CD4-positive, CD25-positive, alpha-beta regulatory T cell (primary cell): ENCODE results near the gene ZNF180. TPM values are rescaled to one million over a fixed set of nuclear protein-coding genes. Genes with fewer than 3 reads are reported as not detected.
"Not testable (repeated sequence)": the region's sequence is repeated elsewhere in the genome, so short reads cannot be mapped to it uniquely, and the experiment has no call there.

Experiments
- ATAC-seq, 2 donors: fragments of 150-1000 bp; cut with Tn5 transposase; one replicate each; pipeline ENCODE4 v1.10.0; 2021; ENCODE audit warnings: low read depth in 2 of 2, moderate number of reproducible peaks in 2 of 2, moderate library complexity in 1 of 2
- DNase-seq, 3 donors: peaks; one replicate each; pipeline versions ENCODE4 v3.0.0 to v3.0.0-alpha.2; 2012 to 2022; ENCODE audit warnings: mixed read lengths in 1 of 3
- H3K27ac ChIP-seq: one replicate; pipeline ENCODE4 v1.7.0; 2013; ENCODE audit warnings: mild to moderate bottlenecking, low read length; ENCODE audit not compliant: insufficient read depth, poor library complexity, severe bottlenecking
- H3K27me3 ChIP-seq: one replicate; pipeline ENCODE4 v1.7.0; 2013; ENCODE audit warnings: low read length; ENCODE audit not compliant: control insufficient read depth, insufficient read depth
- H3K36me3 ChIP-seq: one replicate; pipeline ENCODE4 v1.7.0; 2013; ENCODE audit warnings: mild to moderate bottlenecking, low read length, moderate library complexity; ENCODE audit not compliant: control insufficient read depth, insufficient read depth
- H3K4me1 ChIP-seq: 2 replicates; pipeline ENCODE4 v1.7.0; 2013; ENCODE audit warnings: mild to moderate bottlenecking, low read length; ENCODE audit not compliant: insufficient read depth, control insufficient read depth, poor library complexity, severe bottlenecking
- H3K4me3 ChIP-seq: one replicate; pipeline ENCODE4 v1.7.0; 2013; ENCODE audit warnings: low read depth, mild to moderate bottlenecking, low read length, moderate library complexity
- H3K9me3 ChIP-seq, 2 experiments: 1 replicate in 1 of 2; 2 replicates in 1 of 2; pipeline ENCODE4 v1.7.0; 2013; ENCODE audit warnings: low read length in 2 of 2, mild to moderate bottlenecking in 1 of 2, moderate library complexity in 1 of 2; ENCODE audit not compliant: control insufficient read depth in 2 of 2
- H3K27ac Mint-ChIP-seq, 3 donors: one replicate each; pipeline ENCODE4 v1.8.0; 2020 to 2022; ENCODE audit warnings: mild to moderate bottlenecking in 3 of 3, mixed read lengths in 3 of 3, moderate library complexity in 2 of 3
- H3K27me3 Mint-ChIP-seq: one replicate; pipeline ENCODE4 v1.8.0; 2022; ENCODE audit warnings: mild to moderate bottlenecking, mixed read lengths
- H3K36me3 Mint-ChIP-seq: one replicate; pipeline ENCODE4 v1.8.0; 2020; ENCODE audit warnings: mixed read lengths
- H3K4me1 Mint-ChIP-seq, 4 donors: one replicate each; pipeline ENCODE4 v1.8.0; 2020 to 2022; ENCODE audit warnings: mixed read lengths in 4 of 4, mild to moderate bottlenecking in 1 of 4
- H3K4me3 Mint-ChIP-seq, 4 donors: one replicate each; pipeline ENCODE4 v1.8.0; 2020 to 2022; ENCODE audit warnings: mild to moderate bottlenecking in 4 of 4, mixed read lengths in 4 of 4, moderate library complexity in 3 of 4
- H3K9me3 Mint-ChIP-seq, 7 donors: one replicate each; pipeline ENCODE4 v1.8.0; 2020 to 2022; ENCODE audit warnings: mixed read lengths in 7 of 7, mild to moderate bottlenecking in 3 of 7, moderate library complexity in 2 of 7
- polyA plus RNA-seq, 4 donors: library from polyadenylated mRNA; unstranded; fragments of 300-500 nt; fragmentation: Illumina TruSeq; gene quantifications; one replicate each; pipeline ENCODE4 v1.2.3, GENCODE V29; 2021
- total RNA-seq: library from RNA; stranded (reverse); gene quantifications from one replicate; pipeline ENCODE4 v1.2.3, GENCODE V29; 2022

The ZNF180 gene
- total and polyA plus RNA-seq, 5 donors from 2014 or later, result 5.8 to 11.5 (median 10.2) TPM

- Histone ChIP-seq H3K4me1 (peaks cover 19% of the 10 kb centered on the region), H3K27ac (no peak overlapping the region), H3K27me3 (no peaks in the 10 kb centered on the region), H3K36me3 (peaks cover 66% of the 10 kb centered on the region), H3K9me3 (peaks cover 57 to 80% of the 10 kb centered on the region in 2 experiments), H3K4me3 (peak overlapping the region; percentile 1)
- Mint-ChIP-seq H3K9me3 (peaks cover 0 to 81% (median 37%) of the 10 kb centered on the region in 7 donors), H3K4me1 (peaks cover 14 to 54% (median 24%) of the 10 kb centered on the region in 4 donors), H3K27ac (no peak overlapping the region), H3K36me3 (peaks cover 75% of the 10 kb centered on the region), H3K27me3 (no peaks in the 10 kb centered on the region), H3K4me3 (peak overlapping the region in 2 of 4 donors; percentile 21 to 29)
- ATAC-seq (no peak), DNase-seq (no peak)
These were observed 3.6 kb downstream of the ZNF180 start for GRCh38 chr19:44496711-44497110.

GRCh38 chr19:44476559-44477408, 23.5 kb downstream of the ZNF180 start:
- Mint-ChIP-seq H3K9me3 (peaks cover 0 to 98% (median 34%) of the 10 kb centered on the region in 7 donors), H3K27me3 (no peaks in the 10 kb centered on the region), H3K27ac (no peak overlapping the region), H3K36me3 (peaks cover 50% of the 10 kb centered on the region), H3K4me3 (no peak overlapping the region), H3K4me1 (no peaks in the 10 kb centered on the region)
- peak in 2 of 3 donors; percentile 17 to 24 for DNase-seq
- H3K4me3 ChIP-seq, result peak overlapping the region; percentile 38
- H3K9me3 ChIP-seq, result peaks cover 96 to 100% of the 10 kb centered on the region in 2 experiments
- no peaks in the 10 kb centered on the region for H3K27me3 ChIP-seq
- no peak for ATAC-seq
- H3K4me1 ChIP-seq, result no peaks in the 10 kb centered on the region
- H3K27ac ChIP-seq, result no peak overlapping the region
- H3K36me3 ChIP-seq, result peaks cover 49% of the 10 kb centered on the region

GRCh38 chr19:44468730-44469129, 31.6 kb downstream of the ZNF180 start:
- not testable (repeated sequence) for H3K4me1 Mint-ChIP-seq, DNase-seq, H3K4me3 Mint-ChIP-seq, H3K4me1 ChIP-seq, H3K36me3 ChIP-seq, H3K27ac Mint-ChIP-seq, H3K27me3 ChIP-seq, ATAC-seq, H3K27me3 Mint-ChIP-seq, H3K4me3 ChIP-seq, H3K27ac ChIP-seq
- peaks cover 62 to 94% of the 10 kb centered on the region in 2 experiments for H3K9me3 ChIP-seq
- Mint-ChIP-seq H3K9me3 (peaks cover 0 to 86% (median 43%) of the 10 kb centered on the region in 7 donors), H3K36me3 (peaks cover 14% of the 10 kb centered on the region)

GRCh38 chr19:44462600-44463286, 37.6 kb downstream of the ZNF180 start:
- not testable (repeated sequence) for H3K36me3 Mint-ChIP-seq, H3K36me3 ChIP-seq, H3K27ac ChIP-seq, H3K4me3 Mint-ChIP-seq, DNase-seq, H3K27me3 ChIP-seq, H3K4me1 Mint-ChIP-seq, H3K27me3 Mint-ChIP-seq, H3K27ac Mint-ChIP-seq, ATAC-seq, H3K4me1 ChIP-seq, H3K4me3 ChIP-seq
- H3K9me3 ChIP-seq, result peaks cover 29 to 55% of the 10 kb centered on the region in 2 experiments
- H3K9me3 Mint-ChIP-seq, result peaks cover 4 to 65% (median 31%) of the 10 kb centered on the region in 7 donors

- not testable (repeated sequence) for H3K4me1 Mint-ChIP-seq, ATAC-seq, H3K27me3 Mint-ChIP-seq, H3K4me1 ChIP-seq, H3K36me3 Mint-ChIP-seq, H3K36me3 ChIP-seq, H3K4me3 ChIP-seq, H3K27ac Mint-ChIP-seq, H3K4me3 Mint-ChIP-seq, H3K27ac ChIP-seq, DNase-seq, H3K27me3 ChIP-seq
- peaks cover 29 to 43% of the 10 kb centered on the region in 2 experiments for H3K9me3 ChIP-seq
- peaks cover 7 to 57% (median 19%) of the 10 kb centered on the region in 7 donors for H3K9me3 Mint-ChIP-seq
These were observed 44.3 kb downstream of the ZNF180 start for GRCh38 chr19:44456016-44456415.

GRCh38 chr19:44455100-44455499, 45.2 kb downstream of the ZNF180 start:
- Mint-ChIP-seq H3K4me1 (no peaks in the 10 kb centered on the region), H3K27me3 (no peaks in the 10 kb centered on the region), H3K36me3 (peaks cover 5% of the 10 kb centered on the region), H3K9me3 (peaks cover 7 to 63% (median 20%) of the 10 kb centered on the region in 7 donors), H3K27ac (no peak overlapping the region), H3K4me3 (no peak overlapping the region)
- Histone ChIP-seq H3K27ac (no peak overlapping the region), H3K36me3 (no peaks in the 10 kb centered on the region), H3K9me3 (peaks cover 34 to 46% of the 10 kb centered on the region in 2 experiments), H3K4me3 (no peak overlapping the region), H3K27me3 (no peaks in the 10 kb centered on the region), H3K4me1 (no peaks in the 10 kb centered on the region)
- DNase-seq, result no peak
- ATAC-seq, result no peak

- Mint-ChIP-seq H3K36me3 (peaks cover 5% of the 10 kb centered on the region), H3K4me3 (no peak overlapping the region)
- DNase-seq, result no peak
These were observed 48.0 kb downstream of the ZNF180 start for GRCh38 chr19:44452367-44452766.

More at GRCh38 chr19:44452367-44452766, 48.0 kb downstream of the ZNF180 start:
- ATAC-seq, result no peak
- H3K9me3 Mint-ChIP-seq, result peaks cover 7 to 75% (median 29%) of the 10 kb centered on the region in 7 donors
- H3K27ac Mint-ChIP-seq, result no peak overlapping the region
- Histone ChIP-seq H3K4me1 (peaks cover 5% of the 10 kb centered on the region), H3K27ac (no peak overlapping the region), H3K36me3 (no peaks in the 10 kb centered on the region), H3K27me3 (no peaks in the 10 kb centered on the region), H3K9me3 (peaks cover 56 to 63% of the 10 kb centered on the region in 2 experiments), H3K4me3 (no peak overlapping the region)
- peaks cover 0 to 17% (median 1%) of the 10 kb centered on the region in 4 donors for H3K4me1 Mint-ChIP-seq
- no peaks in the 10 kb centered on the region for H3K27me3 Mint-ChIP-seq
